ENCODE results near the gene DNAH8.

The DNAH8 gene

DNA sequence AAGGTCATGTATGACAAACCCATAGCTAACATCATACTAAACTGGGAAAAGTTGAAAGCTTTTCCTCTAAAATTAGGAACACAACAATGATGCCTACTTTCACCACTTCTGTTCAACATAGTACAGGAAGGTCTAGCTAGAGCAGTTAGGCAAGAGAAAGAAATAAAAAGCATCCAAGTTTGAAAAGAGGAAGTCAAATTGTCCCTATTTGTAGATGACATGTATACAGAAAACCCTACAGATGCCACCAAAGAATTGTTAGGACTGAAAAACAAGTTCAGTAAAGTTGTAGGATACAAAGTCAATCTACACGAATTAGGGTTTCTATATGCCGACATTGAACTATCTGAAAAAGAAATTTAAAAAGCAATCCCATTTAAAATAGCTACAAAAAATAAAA lies 244.0 kb downstream of the DNAH8 start:
- TF ChIP-seq, protein P1, sequence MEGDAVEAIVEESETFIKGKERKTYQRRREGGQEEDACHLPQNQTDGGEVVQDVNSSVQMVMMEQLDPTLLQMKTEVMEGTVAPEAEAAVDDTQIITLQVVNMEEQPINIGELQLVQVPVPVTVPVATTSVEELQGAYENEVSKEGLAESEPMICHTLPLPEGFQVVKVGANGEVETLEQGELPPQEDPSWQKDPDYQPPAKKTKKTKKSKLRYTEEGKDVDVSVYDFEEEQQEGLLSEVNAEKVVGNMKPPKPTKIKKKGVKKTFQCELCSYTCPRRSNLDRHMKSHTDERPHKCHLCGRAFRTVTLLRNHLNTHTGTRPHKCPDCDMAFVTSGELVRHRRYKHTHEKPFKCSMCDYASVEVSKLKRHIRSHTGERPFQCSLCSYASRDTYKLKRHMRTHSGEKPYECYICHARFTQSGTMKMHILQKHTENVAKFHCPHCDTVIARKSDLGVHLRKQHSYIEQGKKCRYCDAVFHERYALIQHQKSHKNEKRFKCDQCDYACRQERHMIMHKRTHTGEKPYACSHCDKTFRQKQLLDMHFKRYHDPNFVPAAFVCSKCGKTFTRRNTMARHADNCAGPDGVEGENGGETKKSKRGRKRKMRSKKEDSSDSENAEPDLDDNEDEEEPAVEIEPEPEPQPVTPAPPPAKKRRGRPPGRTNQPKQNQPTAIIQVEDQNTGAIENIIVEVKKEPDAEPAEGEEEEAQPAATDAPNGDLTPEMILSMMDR (IDR thresholded peaks at IDR 0.05; ENCODE audit: low read depth, low read length), result no peak
- no peak overlapping the region for H3K4me3 ChIP-seq (replicated peaks in 1 of 2; ENCODE audit: low read depth in 2 of 2, low read length in 2 of 2)
- DNase-seq (ENCODE audit: low read depth in 2 of 2), result no peak

DNA sequence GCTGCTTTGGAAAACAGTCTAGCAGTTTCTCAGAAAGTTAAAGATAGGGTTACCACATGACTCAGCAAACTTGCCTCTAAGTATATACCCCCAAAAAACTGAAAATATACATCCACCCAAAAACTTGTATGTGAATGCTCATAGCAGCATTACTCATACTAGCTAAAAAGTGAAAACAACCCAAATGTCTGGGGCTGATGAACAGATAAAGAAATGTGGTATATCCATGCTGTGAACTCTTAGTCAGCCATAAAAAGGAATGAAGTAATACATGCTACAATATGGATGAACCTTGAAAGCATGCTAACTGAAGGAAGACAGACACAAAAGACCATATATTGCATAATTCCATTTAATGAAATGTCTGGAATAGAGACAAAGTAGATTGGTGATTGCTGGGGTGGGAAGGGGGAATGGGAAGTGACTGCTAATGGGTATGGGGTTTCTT lies 253.6 kb downstream of the DNAH8 start:
- DNase-seq (ENCODE audit: low read depth in 2 of 2), result no peak
- no peak overlapping the region for H3K4me3 ChIP-seq (replicated peaks in 1 of 2; ENCODE audit: low read depth in 2 of 2, low read length in 2 of 2)
- TF ChIP-seq, protein P1 (IDR thresholded peaks at IDR 0.05; ENCODE audit: low read depth, low read length), result no peak

DNA sequence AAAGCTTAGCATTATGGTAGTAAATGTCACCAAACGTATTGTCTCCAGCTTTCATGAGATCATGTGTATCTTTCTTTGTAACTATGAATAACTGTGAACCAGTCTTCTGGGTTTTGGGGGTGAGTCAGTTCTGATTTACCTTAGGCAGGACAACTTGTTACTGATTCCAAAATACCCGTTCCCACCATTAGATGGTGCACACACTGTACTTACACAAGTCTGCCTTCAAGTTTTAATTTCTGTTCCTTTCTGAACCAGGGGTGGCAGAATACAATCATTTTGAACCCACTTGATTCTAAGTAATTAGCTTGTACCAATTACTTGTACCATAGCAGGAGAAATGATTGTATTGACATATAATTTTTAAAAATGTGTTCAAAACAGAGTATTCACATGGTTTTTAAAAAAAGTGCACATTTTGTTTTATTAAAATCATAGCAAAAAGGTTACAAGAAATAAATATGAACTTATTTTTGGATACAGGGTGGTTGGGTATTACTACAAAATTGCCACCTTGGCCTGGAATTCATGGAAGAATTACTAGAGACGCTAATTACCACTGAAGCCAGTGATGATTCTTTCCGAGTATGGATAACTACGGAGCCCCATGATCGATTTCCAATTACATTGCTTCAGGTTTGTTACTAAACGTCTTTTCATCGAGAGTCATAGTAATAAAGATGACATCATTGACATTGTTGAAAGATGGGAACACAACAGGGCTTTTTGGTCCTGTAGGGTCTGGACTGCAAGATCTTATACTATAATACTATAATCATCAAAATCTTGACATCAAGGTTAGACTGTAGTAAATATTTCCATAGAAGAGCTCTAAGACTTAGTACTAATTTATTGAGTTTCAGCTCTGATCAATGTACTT lies 258.3 kb downstream of the DNAH8 start:
- TF ChIP-seq, protein P1 (IDR thresholded peaks at IDR 0.05; ENCODE audit: low read depth, low read length), result peak; percentile 53
- peak; percentile 76 to 87 for DNase-seq (ENCODE audit: low read depth in 2 of 2)
- no peak overlapping the region for H3K4me3 ChIP-seq (replicated peaks in 1 of 2; ENCODE audit: low read depth in 2 of 2, low read length in 2 of 2)

DNA sequence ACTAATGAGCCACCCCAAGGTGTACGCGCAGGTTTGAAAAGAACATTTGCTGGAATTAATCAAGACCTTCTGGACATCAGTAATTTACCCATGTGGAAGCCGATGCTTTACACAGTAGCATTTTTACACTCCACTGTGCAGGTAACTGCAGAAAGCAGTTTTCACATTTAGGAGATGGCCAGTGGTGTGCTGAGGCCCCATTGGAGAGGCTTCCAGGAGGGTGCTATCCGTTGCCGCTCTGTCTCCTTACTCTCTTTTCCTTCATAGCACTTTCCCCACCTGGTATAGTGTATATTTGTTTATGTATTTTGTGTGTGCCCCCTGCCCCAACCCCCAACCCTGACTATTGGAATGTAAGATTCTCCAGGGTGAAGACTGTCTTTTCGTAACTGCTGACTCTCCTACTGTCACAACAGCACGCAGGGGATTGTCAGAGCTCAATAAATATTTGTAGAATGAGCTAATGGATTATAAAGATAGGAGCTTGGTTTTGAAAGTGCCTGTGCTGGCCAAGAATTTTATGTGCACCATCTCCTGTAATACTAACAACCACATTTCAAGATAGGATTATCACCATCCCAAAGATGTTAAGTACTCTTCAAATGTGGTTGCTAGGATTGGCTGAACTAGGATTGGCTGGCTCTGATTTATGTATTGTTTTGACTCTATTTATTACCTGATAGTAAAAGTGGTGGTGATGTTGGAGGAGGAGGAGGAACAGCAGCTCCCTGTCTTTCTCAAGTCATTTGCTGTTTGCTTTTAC lies 259.5 kb downstream of the DNAH8 start:
- H3K4me3 ChIP-seq (replicated peaks in 1 of 2; ENCODE audit: low read depth in 2 of 2, low read length in 2 of 2), result no peak overlapping the region
- TF ChIP-seq, protein P1 (IDR thresholded peaks at IDR 0.05; ENCODE audit: low read depth, low read length), result no peak
- DNase-seq (ENCODE audit: low read depth in 2 of 2), result peak; percentile 13 to 19

DNA sequence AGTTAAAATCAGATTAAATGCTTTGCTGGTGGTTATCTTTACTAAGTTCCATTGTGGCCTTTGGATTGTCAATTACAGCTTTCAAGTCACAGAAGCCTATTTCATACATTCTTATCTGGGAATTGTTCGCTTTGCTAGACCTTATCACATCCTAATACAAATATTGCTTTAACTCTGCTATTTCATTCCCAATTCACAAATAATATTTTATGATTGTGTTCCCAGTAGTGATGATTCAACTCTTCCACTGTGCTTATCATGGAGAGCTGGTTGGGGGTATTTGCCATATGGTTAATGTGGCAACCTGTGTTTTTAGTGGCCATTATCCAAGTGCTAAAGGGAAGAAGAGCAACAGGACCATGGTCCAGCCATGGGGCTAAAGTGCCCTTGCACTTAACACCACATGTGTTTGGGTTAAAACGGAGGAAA lies 260.5 kb downstream of the DNAH8 start:
- peak in 1 of 2 donors; percentile 7 for DNase-seq (ENCODE audit: low read depth in 2 of 2)
- TF ChIP-seq, protein P1 (IDR thresholded peaks at IDR 0.05; ENCODE audit: low read depth, low read length), result no peak
- H3K4me3 ChIP-seq (replicated peaks in 1 of 2; ENCODE audit: low read depth in 2 of 2, low read length in 2 of 2), result no peak overlapping the region

DNA sequence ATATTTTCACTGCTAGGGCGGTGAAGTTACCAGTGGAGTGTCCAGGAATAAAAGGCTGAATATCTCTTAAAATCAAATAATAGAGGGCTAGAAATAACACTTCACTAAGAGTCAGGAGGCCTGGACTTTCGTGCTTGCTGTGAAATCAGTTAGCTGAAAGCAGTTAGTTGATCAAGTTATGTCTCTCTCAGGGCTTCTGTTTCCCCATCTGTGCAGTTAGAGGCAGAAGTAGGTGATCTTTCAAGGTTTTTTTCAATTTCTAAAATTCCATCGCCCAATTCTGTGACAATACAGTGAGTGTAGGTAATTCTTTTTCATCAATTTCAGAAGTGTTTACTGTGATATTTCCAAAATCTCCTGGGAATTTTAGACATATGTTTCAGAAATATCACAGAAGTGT lies 260.9 kb downstream of the DNAH8 start:
- H3K4me3 ChIP-seq (replicated peaks in 1 of 2; ENCODE audit: low read depth in 2 of 2, low read length in 2 of 2), result no peak overlapping the region
- TF ChIP-seq, protein P1 (IDR thresholded peaks at IDR 0.05; ENCODE audit: low read depth, low read length), result no peak
- no peak for DNase-seq (ENCODE audit: low read depth in 2 of 2)

Measured in cardiac fibroblast (primary cell).